Measurements from ENCODE around the gene GOLGB1. TPM values are rescaled to one million over a fixed set of nuclear protein-coding genes. Genes with fewer than 3 reads are reported as not detected.

GOLGB1 gene
- total RNA-seq, 2 experiments from 2014 or later, result 30.6 to 31.2 TPM

GRCh38 chr3:121730940-121731687 lies 18.4 kb downstream of the GOLGB1 start:
- H3K4me1 Mint-ChIP-seq, result peaks cover 25% of the 10 kb centered on the region
- no peaks in the 10 kb centered on the region for H3K27me3 Mint-ChIP-seq
- H3K9me3 Mint-ChIP-seq (ENCODE audit: low read depth), result no peaks in the 10 kb centered on the region
- DNase-seq (no peak), ATAC-seq (no peak)
- no peak overlapping the region for H3K27ac Mint-ChIP-seq
- peaks cover 26% of the 10 kb centered on the region for H3K36me3 Mint-ChIP-seq
- no peak overlapping the region for H3K4me3 Mint-ChIP-seq
- CTCF ChIA-PET, result no interaction called here

- no peak overlapping the region for H3K4me3 Mint-ChIP-seq
- peaks cover 13% of the 10 kb centered on the region for H3K4me1 Mint-ChIP-seq
- CTCF ChIA-PET, result interaction anchor here (1.7 kb wide), 1 partner anchor 9 kb away, joined by 3 read pairs; no protein-coding TSS in a partner anchor
- no peak overlapping the region for H3K27ac Mint-ChIP-seq
- H3K27me3 Mint-ChIP-seq, result no peaks in the 10 kb centered on the region
- H3K9me3 Mint-ChIP-seq (ENCODE audit: low read depth), result no peaks in the 10 kb centered on the region
- DNase-seq (no peak), ATAC-seq (no peak)
- H3K36me3 Mint-ChIP-seq, result peaks cover 65% of the 10 kb centered on the region
Measured at GRCh38 chr3:121724130-121724529, 25.4 kb downstream of the GOLGB1 start.

GRCh38 chr3:121723485-121723884 lies 26.1 kb downstream of the GOLGB1 start:
- CTCF ChIA-PET, result interaction anchor here (1.7 kb wide), 1 partner anchor 9 kb away, joined by 3 read pairs; no protein-coding TSS in a partner anchor
- peaks cover 16% of the 10 kb centered on the region for H3K4me1 Mint-ChIP-seq
- DNase-seq (no peak), ATAC-seq (no peak)
- H3K9me3 Mint-ChIP-seq (ENCODE audit: low read depth), result no peaks in the 10 kb centered on the region
- H3K27ac Mint-ChIP-seq, result no peak overlapping the region
- peaks cover 63% of the 10 kb centered on the region for H3K36me3 Mint-ChIP-seq
- H3K27me3 Mint-ChIP-seq, result no peaks in the 10 kb centered on the region
- no peak overlapping the region for H3K4me3 Mint-ChIP-seq

GRCh38 chr3:121722411-121722810 lies 27.1 kb downstream of the GOLGB1 start:
- DNase-seq (no peak), ATAC-seq (no peak)
- H3K4me3 Mint-ChIP-seq, result no peak overlapping the region
- CTCF ChIA-PET, result no interaction called here
- no peaks in the 10 kb centered on the region for H3K9me3 Mint-ChIP-seq (ENCODE audit: low read depth)
- H3K27ac Mint-ChIP-seq, result no peak overlapping the region
- H3K4me1 Mint-ChIP-seq, result peaks cover 21% of the 10 kb centered on the region
- no peaks in the 10 kb centered on the region for H3K27me3 Mint-ChIP-seq
- H3K36me3 Mint-ChIP-seq, result peaks cover 68% of the 10 kb centered on the region

- Mint-ChIP-seq H3K36me3 (peaks cover 71% of the 10 kb centered on the region), H3K9me3 (ENCODE audit: low read depth) (no peaks in the 10 kb centered on the region), H3K27me3 (no peaks in the 10 kb centered on the region), H3K27ac (no peak overlapping the region), H3K4me1 (peaks cover 24% of the 10 kb centered on the region), H3K4me3 (no peak overlapping the region)
- ATAC-seq (no peak), DNase-seq (no peak)
- CTCF ChIA-PET, result no interaction called here
Measured at GRCh38 chr3:121720163-121720562, 29.4 kb downstream of the GOLGB1 start.

- CTCF ChIA-PET, result no interaction called here
- no peaks in the 10 kb centered on the region for H3K27me3 Mint-ChIP-seq
- no peak overlapping the region for H3K4me3 Mint-ChIP-seq
- no peak for ATAC-seq
- no peak overlapping the region for H3K27ac Mint-ChIP-seq
- H3K36me3 Mint-ChIP-seq, result peaks cover 68% of the 10 kb centered on the region
- H3K9me3 Mint-ChIP-seq (ENCODE audit: low read depth), result no peaks in the 10 kb centered on the region
- H3K4me1 Mint-ChIP-seq, result peaks cover 23% of the 10 kb centered on the region
- no peak for DNase-seq
Measured at GRCh38 chr3:121719423-121719822, 30.1 kb downstream of the GOLGB1 start.

GRCh38 chr3:121718205-121718846 lies 31.2 kb downstream of the GOLGB1 start:
- no peaks in the 10 kb centered on the region for H3K27me3 Mint-ChIP-seq
- DNase-seq (peak; percentile 44), ATAC-seq (peak; percentile 93)
- no peaks in the 10 kb centered on the region for H3K9me3 Mint-ChIP-seq (ENCODE audit: low read depth)
- peaks cover 15% of the 10 kb centered on the region for H3K4me1 Mint-ChIP-seq
- H3K4me3 Mint-ChIP-seq, result peak overlapping the region; percentile 0
- peak overlapping the region; percentile 71 for H3K27ac Mint-ChIP-seq
- CTCF ChIA-PET, result no interaction called here
- peaks cover 63% of the 10 kb centered on the region for H3K36me3 Mint-ChIP-seq

GRCh38 chr3:121710347-121710746 lies 39.2 kb downstream of the GOLGB1 start:
- no peak overlapping the region for H3K27ac Mint-ChIP-seq
- peaks cover 3% of the 10 kb centered on the region for H3K4me1 Mint-ChIP-seq
- ATAC-seq (no peak), DNase-seq (no peak)
- H3K4me3 Mint-ChIP-seq, result no peak overlapping the region
- H3K36me3 Mint-ChIP-seq, result peaks cover 47% of the 10 kb centered on the region
- no peaks in the 10 kb centered on the region for H3K9me3 Mint-ChIP-seq (ENCODE audit: low read depth)
- CTCF ChIA-PET, result no interaction called here
- no peaks in the 10 kb centered on the region for H3K27me3 Mint-ChIP-seq

- no peaks in the 10 kb centered on the region for H3K9me3 Mint-ChIP-seq (ENCODE audit: low read depth)
- peaks cover 51% of the 10 kb centered on the region for H3K36me3 Mint-ChIP-seq
- ATAC-seq, result no peak
- H3K27ac Mint-ChIP-seq, result no peak overlapping the region
- no peak overlapping the region for H3K4me3 Mint-ChIP-seq
- DNase-seq, result no peak
- H3K4me1 Mint-ChIP-seq, result peaks cover 3% of the 10 kb centered on the region
- H3K27me3 Mint-ChIP-seq, result no peaks in the 10 kb centered on the region
- CTCF ChIA-PET, result interaction anchor here (1.1 kb wide), 1 partner anchor 10 kb away, joined by 4 read pairs; no protein-coding TSS in a partner anchor
Measured at GRCh38 chr3:121707531-121708273, 41.8 kb downstream of the GOLGB1 start.

GRCh38 chr3:121705541-121705940 lies 44.0 kb downstream of the GOLGB1 start:
- H3K27me3 Mint-ChIP-seq, result no peaks in the 10 kb centered on the region
- no peak for ATAC-seq
- H3K27ac Mint-ChIP-seq, result no peak overlapping the region
- DNase-seq, result no peak
- H3K9me3 Mint-ChIP-seq (ENCODE audit: low read depth), result no peaks in the 10 kb centered on the region
- H3K4me3 Mint-ChIP-seq, result no peak overlapping the region
- H3K4me1 Mint-ChIP-seq, result peaks cover 3% of the 10 kb centered on the region
- peaks cover 53% of the 10 kb centered on the region for H3K36me3 Mint-ChIP-seq
- CTCF ChIA-PET, result interaction anchor here (0.9 kb wide), 2 partner anchors 14 to 45 kb away, joined by 3 read pairs; partner anchors contain the start of gene HCLS1

GRCh38 chr3:121703973-121704372 lies 45.6 kb downstream of the GOLGB1 start:
- Mint-ChIP-seq H3K27ac (no peak overlapping the region), H3K27me3 (no peaks in the 10 kb centered on the region), H3K9me3 (ENCODE audit: low read depth) (no peaks in the 10 kb centered on the region), H3K4me3 (no peak overlapping the region), H3K36me3 (peaks cover 47% of the 10 kb centered on the region), H3K4me1 (no peaks in the 10 kb centered on the region)
- ATAC-seq (no peak), DNase-seq (no peak)
- CTCF ChIA-PET, result no interaction called here

- H3K27me3 Mint-ChIP-seq, result no peaks in the 10 kb centered on the region
- H3K4me1 Mint-ChIP-seq, result no peaks in the 10 kb centered on the region
- no peak for ATAC-seq
- H3K4me3 Mint-ChIP-seq, result no peak overlapping the region
- H3K9me3 Mint-ChIP-seq (ENCODE audit: low read depth), result no peaks in the 10 kb centered on the region
- H3K27ac Mint-ChIP-seq, result no peak overlapping the region
- H3K36me3 Mint-ChIP-seq, result peaks cover 38% of the 10 kb centered on the region
- no peak for DNase-seq
- CTCF ChIA-PET, result interaction anchor here (1.8 kb wide), 2 partner anchors 8 kb away, joined by 4 to 5 read pairs; no protein-coding TSS in a partner anchor
Measured at GRCh38 chr3:121698901-121699300, 50.6 kb downstream of the GOLGB1 start.

GRCh38 chr3:121698476-121698875 lies 51.1 kb downstream of the GOLGB1 start:
- Mint-ChIP-seq H3K9me3 (ENCODE audit: low read depth) (no peaks in the 10 kb centered on the region), H3K36me3 (peaks cover 36% of the 10 kb centered on the region), H3K4me1 (no peaks in the 10 kb centered on the region), H3K4me3 (no peak overlapping the region), H3K27ac (no peak overlapping the region), H3K27me3 (no peaks in the 10 kb centered on the region)
- no peak for DNase-seq
- ATAC-seq, result no peak
- CTCF ChIA-PET, result interaction anchor here (1.7 to 1.8 kb wide), 3 partner anchors 8 to 602 kb away, joined by 4 to 5 read pairs (median 4); no protein-coding TSS in a partner anchor

Data from activated CD8-positive, alpha-beta memory T cell treated with anti-CD3 and anti-CD28 coated beads, Interleukin-2, amount 10 ng/mL, durations not matched to agents 7 days and 5 days (primary cell).